GM23338 (cell line): Measurements from ENCODE around the gene UNC5C. TPM values are rescaled to one million over a fixed set of nuclear protein-coding genes. Genes with fewer than 3 reads are reported as not detected.

Experiments
- ATAC-seq: fragments of 200-7000 bp; cut with Tn5 transposase; 3 replicates; pipeline ENCODE4 v1.9.1; 2020
- DNase-seq: peaks from one replicate; pipeline ENCODE4 v3.0.0-alpha.2; 2015; ENCODE audit warnings: low spot score
- H2AFZ ChIP-seq: fragments of 200-600 bp; sonication (generic); 2 replicates; pipeline ENCODE4 v1.8.0; 2016; ENCODE audit warnings: antibody characterized with exemption, mild to moderate bottlenecking, moderate library complexity
- H3F3A ChIP-seq: fragments of 200-600 bp; sonication (generic); replicated peaks from 2 replicates; pipeline ENCODE4 v1.8.0; 2017; ENCODE audit warnings: antibody characterized with exemption, mixed run types, low read depth
- H3K27ac ChIP-seq: fragments of 200-600 bp; sonication (generic); 2 replicates; pipeline ENCODE4 v1.6.1; 2016; ENCODE audit warnings: low read depth
- H3K27me3 ChIP-seq: fragments of 200-600 bp; sonication (generic); 2 replicates; pipeline ENCODE4 v1.8.0; 2016; ENCODE audit warnings: mild to moderate bottlenecking, mixed run types, moderate library complexity; ENCODE audit not compliant: insufficient read depth
- H3K36me3 ChIP-seq: fragments of 200-600 bp; sonication (generic); 2 replicates; pipeline ENCODE4 v1.8.0; 2016; ENCODE audit warnings: mild to moderate bottlenecking; ENCODE audit not compliant: insufficient read depth
- H3K4me1 ChIP-seq: fragments of 200-600 bp; sonication (generic); 2 replicates; pipeline ENCODE4 v1.8.0; 2016; ENCODE audit warnings: mild to moderate bottlenecking, moderate library complexity; ENCODE audit not compliant: insufficient read depth
- H3K4me2 ChIP-seq: fragments of 200-600 bp; sonication (generic); 2 replicates; pipeline ENCODE4 v1.7.1; 2017; ENCODE audit warnings: mixed run types
- H3K4me3 ChIP-seq: fragments of 200-600 bp; sonication (generic); 2 replicates; pipeline ENCODE4 v1.6.1; 2016; ENCODE audit warnings: mixed run types
- H3K79me2 ChIP-seq: fragments of 200-600 bp; sonication (generic); replicated peaks from 2 replicates; pipeline ENCODE4 v1.8.0; 2017; ENCODE audit warnings: mild to moderate bottlenecking; ENCODE audit not compliant: insufficient read depth
- H3K9me2 ChIP-seq: fragments of 200-600 bp; sonication (generic); 2 replicates; pipeline ENCODE4 v1.8.0; 2017; ENCODE audit not compliant: insufficient read depth
- H4K20me1 ChIP-seq: fragments of 200-600 bp; sonication (generic); replicated peaks from 2 replicates; pipeline ENCODE4 v1.8.0; 2017; ENCODE audit warnings: mild to moderate bottlenecking; ENCODE audit not compliant: insufficient read depth
- H3K27ac Mint-ChIP-seq: 2 replicates; pipeline ENCODE4 v1.8.0; 2020; ENCODE audit warnings: inconsistent platforms, mild to moderate bottlenecking, moderate library complexity, mixed read lengths
- H3K27me3 Mint-ChIP-seq: 3 replicates; pipeline ENCODE4 v1.8.0; 2022; ENCODE audit warnings: low read depth, mild to moderate bottlenecking, moderate library complexity, mixed read lengths, inconsistent platforms; ENCODE audit not compliant: insufficient read depth, poor library complexity
- H3K36me3 Mint-ChIP-seq: 3 replicates; pipeline ENCODE4 v1.8.0; 2021; ENCODE audit warnings: low read depth, mild to moderate bottlenecking, inconsistent platforms, moderate library complexity, mixed read lengths
- H3K4me1 Mint-ChIP-seq: 3 replicates; pipeline ENCODE4 v1.8.0; 2020; ENCODE audit warnings: mild to moderate bottlenecking, inconsistent platforms, mixed read lengths
- H3K4me3 Mint-ChIP-seq: 3 replicates; pipeline ENCODE4 v1.8.0; 2021; ENCODE audit warnings: moderate library complexity, mild to moderate bottlenecking, inconsistent platforms, mixed read lengths
- H3K9me3 Mint-ChIP-seq: 3 replicates; pipeline ENCODE4 v1.8.0; 2020; ENCODE audit warnings: moderate library complexity, mild to moderate bottlenecking, inconsistent platforms, mixed read lengths
- CREB1 ChIP-seq: fragments of 250-450 bp; sonication (Bioruptor Pico); IDR thresholded peaks from 2 replicates; pipeline ENCODE4 v1.5.0; 2020; ENCODE audit warnings: low read depth, mild to moderate bottlenecking, moderate library complexity
- CTCF ChIP-seq, 2 experiments: fragments of 200-600 bp in 1 of 2; sonication (generic) in 1 of 2; conservative IDR thresholded peaks; 2 replicates each; pipeline versions ENCODE4 v1.5.1 to v1.6.1; 2016 to 2017; ENCODE audit warnings: antibody characterized with exemption in 2 of 2, low read depth in 2 of 2, mild to moderate bottlenecking in 2 of 2, moderate library complexity in 1 of 2
- ETS1 ChIP-seq: IDR thresholded peaks from 2 replicates; pipeline ENCODE4 v1.6.1; 2016; ENCODE audit warnings: antibody characterized with exemption
- EZH2 ChIP-seq: fragments of 200-600 bp; sonication (generic); IDR thresholded peaks from one replicate; pipeline ENCODE4 v1.8.0; 2017; ENCODE audit warnings: antibody characterized with exemption, mild to moderate bottlenecking, low read depth; ENCODE audit not compliant: unreplicated experiment
- EZH2phosphoT487 ChIP-seq: fragments of 200-600 bp; sonication (generic); IDR thresholded peaks from one replicate; pipeline ENCODE4 v1.8.1; 2018; ENCODE audit warnings: antibody characterized with exemption; ENCODE audit not compliant: unreplicated experiment
- JUNB ChIP-seq: IDR thresholded peaks from one replicate; pipeline ENCODE4 v1.6.1; 2016; ENCODE audit warnings: antibody characterized with exemption; ENCODE audit not compliant: unreplicated experiment
- NANOG ChIP-seq: IDR thresholded peaks from 2 replicates; pipeline ENCODE4 v1.6.1; 2016; ENCODE audit warnings: antibody characterized with exemption, borderline replicate concordance
- POLR2AphosphoS5 ChIP-seq: IDR thresholded peaks from 2 replicates; pipeline ENCODE4 v1.6.1; 2016; ENCODE audit warnings: antibody characterized with exemption, low read depth
- REST ChIP-seq: IDR thresholded peaks from one replicate; pipeline ENCODE4 v1.6.1; 2018; ENCODE audit warnings: antibody characterized with exemption; ENCODE audit not compliant: unreplicated experiment
- STAT1 ChIP-seq: IDR thresholded peaks from one replicate; pipeline ENCODE4 v1.6.1; 2016; ENCODE audit warnings: antibody characterized with exemption; ENCODE audit not compliant: unreplicated experiment
- ZNF114 ChIP-seq: fragments of 250-450 bp; sonication (Bioruptor Pico); IDR thresholded peaks from 2 replicates; pipeline ENCODE4 v1.5.0; 2020; ENCODE audit warnings: mild to moderate bottlenecking, moderate library complexity
- ZNF331 ChIP-seq: fragments of 250-450 bp; sonication (Bioruptor Pico); IDR thresholded peaks from 2 replicates; pipeline ENCODE4 v1.5.0; 2020; ENCODE audit warnings: low read depth, mild to moderate bottlenecking, moderate library complexity
- ZNF462 ChIP-seq: fragments of 250-450 bp; sonication (Bioruptor Pico); IDR thresholded peaks from 2 replicates; pipeline ENCODE4 v1.5.0; 2020; ENCODE audit warnings: mild to moderate bottlenecking, moderate library complexity
- polyA plus RNA-seq: library from polyadenylated mRNA; unstranded; fragments of >200 nt; fragmentation: Nextera tagmentation; extraction: Ambion mirVana; gene quantifications from 2 replicates; pipeline ENCODE4 v1.2.1, GENCODE V29; 2016
- total RNA-seq: library from RNA; depleted of rRNA; stranded (reverse); fragments of >200 nt; shearing (Covaris generic); gene quantifications from 2 replicates; pipeline ENCODE4 v1.2.3, GENCODE V29; 2014

UNC5C gene
- total and polyA plus RNA-seq, 2 experiments from 2014 or later: 0.08 to 0.21 TPM

GRCh38 chr4:95506264-95506663 is 42.5 kb downstream of the UNC5C start:
- Histone ChIP-seq H3K79me2 (no peaks in the 10 kb centered on the region), H4K20me1 (no peaks in the 10 kb centered on the region), H3K9me2 (no peaks in the 10 kb centered on the region), H2AFZ (no peak overlapping the region), H3K4me3 (no peak overlapping the region), H3K36me3 (no peaks in the 10 kb centered on the region), H3K4me1 (0 out of 2 replicates have a peak, but pooled peaks cover 3% of the 10 kb centered on the region), H3K4me2 (no peak overlapping the region), H3K27ac (no peak overlapping the region), H3F3A (no peaks in the 10 kb centered on the region), H3K27me3 (no peaks in the 10 kb centered on the region)
- H3K9me3 Mint-ChIP-seq: no peaks in the 10 kb centered on the region
- H3K36me3 Mint-ChIP-seq: no peaks in the 10 kb centered on the region
- H3K4me1 Mint-ChIP-seq: peaks cover 8% of the 10 kb centered on the region
- DNase-seq (no peak), ATAC-seq (no peak)
- no peak for TF ChIP-seq CTCF (conservative IDR thresholded peaks at IDR 0.05; ENCODE audit: low read depth in 2 of 2)
- TF ChIP-seq POLR2AphosphoS5: no peak
- TF ChIP-seq EZH2: no peak
- TF ChIP-seq ZNF331 (CRISPR knock-in tag): no peak
- TF ChIP-seq ZNF114 (CRISPR knock-in tag): no peak
- TF ChIP-seq CREB1 (CRISPR knock-in tag): no peak
- TF ChIP-seq NANOG: no peak
- no peak for TF ChIP-seq REST
- no peak for TF ChIP-seq EZH2phosphoT487
- TF ChIP-seq ETS1: no peak
- TF ChIP-seq STAT1: no peak
- TF ChIP-seq ZNF462 (CRISPR knock-in tag): no peak
- no peak for TF ChIP-seq JUNB
- no peak overlapping the region for H3K4me3 Mint-ChIP-seq
- no peak overlapping the region for H3K27ac Mint-ChIP-seq
- H3K27me3 Mint-ChIP-seq: no peaks in the 10 kb centered on the region
